K562 (cell line): ENCODE results near the gene OR4C6. TPM values are rescaled to one million over a fixed set of nuclear protein-coding genes. Genes with fewer than 3 reads are reported as not detected.

Experiments used
- ATAC-seq: fragments of 200-7000 bp; cut with Tn5 transposase; 3 replicates; pipeline ENCODE4 v1.9.1; 2020; ENCODE audit warnings: moderate library complexity
- BruUV-seq: library from RNA; stranded (reverse); fragments of 400-500 nt; replicated peaks from 2 replicates; lab custom pipeline; 2021; lab: Mats Ljungman, UMichigan
- CTCF ChIA-PET: fragments of 300-600 bp; formaldehyde crosslinking; extraction: SDS; loops from one replicate; lab custom pipeline; 2021; ENCODE audit warnings: low intra/inter-chr PET ratio; lab: Yijun Ruan, JAX
- POLR2A ChIA-PET: fragments of 300-600, 350-650 bp; sonication (Branson Sonifier 250); formaldehyde crosslinking; extraction: SDS; loops from one replicate; lab custom pipeline; 2021; ENCODE audit warnings: antibody characterized with exemption, inconsistent platforms; lab: Yijun Ruan, JAX
- DNase-seq, 4 experiments: peaks; one replicate each; pipeline versions ENCODE4 v3.0.0 to v3.0.0-alpha.2; 2011 to 2018; ENCODE audit warnings: low spot score in 3 of 4, mixed read lengths in 3 of 4; ENCODE audit errors: extremely low read depth in 1 of 4
- FAIRE-seq: peaks from 2 replicates; lab custom pipeline; 2011; peaks lifted over from hg19 to GRCh38; lab: Jason Lieb, UNC
- H2AFZ ChIP-seq: 2 replicates; pipeline ENCODE4 v1.6.0; 2011; ENCODE audit warnings: low read depth, low read length, control low read depth, inconsistent platforms
- H3K27ac ChIP-seq: fragments of 200-600 bp; 3 replicates; pipeline ENCODE4 v1.8.0; 2011; ENCODE audit warnings: low read depth, mild to moderate bottlenecking, control low read depth, inconsistent platforms, low read length, moderate library complexity, mixed read lengths; ENCODE audit errors: extremely low read depth
- H3K27me3 ChIP-seq, 2 experiments: fragments of 300-600 bp in 1 of 2; 2 replicates in 1 of 2; 3 replicates in 1 of 2; pipeline versions ENCODE4 v1.6.0 to v1.8.0; 2011; ENCODE audit warnings: inconsistent platforms in 2 of 2, low read length in 2 of 2, mild to moderate bottlenecking in 1 of 2, mixed read lengths in 1 of 2, moderate library complexity in 1 of 2; ENCODE audit not compliant: control insufficient read depth in 2 of 2, insufficient read depth in 2 of 2
- H3K36me3 ChIP-seq: fragments of 300-600 bp; 3 replicates; pipeline ENCODE4 v1.8.0; 2011; ENCODE audit warnings: mild to moderate bottlenecking, low read length, inconsistent platforms; ENCODE audit not compliant: control insufficient read depth, insufficient read depth
- H3K4me1 ChIP-seq, 2 experiments: fragments of 200-600 bp in 1 of 2; replicated peaks in 1 of 2; 2 replicates in 1 of 2; 3 replicates in 1 of 2; pipeline versions ENCODE4 v1.5.1 to v1.8.0; 2011; ENCODE audit warnings: inconsistent platforms in 2 of 2, low read length in 2 of 2, mild to moderate bottlenecking in 1 of 2, mixed read lengths in 1 of 2, moderate library complexity in 1 of 2; ENCODE audit not compliant: control insufficient read depth in 2 of 2, insufficient read depth in 2 of 2
- H3K4me2 ChIP-seq: 2 replicates; pipeline ENCODE4 v1.6.1; 2011; ENCODE audit warnings: low read length, control low read depth, inconsistent platforms, mixed read lengths; ENCODE audit not compliant: insufficient read depth
- H3K4me3 ChIP-seq: fragments of 200-600 bp; sonication (generic), shearing (Covaris generic); 2 replicates; pipeline ENCODE4 v1.5.1; 2016; ENCODE audit warnings: control low read depth, inconsistent platforms
- H3K79me2 ChIP-seq: fragments of 200-600 bp; 3 replicates; pipeline ENCODE4 v1.8.0; 2011; ENCODE audit warnings: low read length, inconsistent platforms; ENCODE audit not compliant: control insufficient read depth, insufficient read depth
- H3K9ac ChIP-seq, 2 experiments: 2 replicates each; pipeline versions ENCODE4 v1.6.0 to v1.6.1; 2011; ENCODE audit warnings: low read depth in 2 of 2, low read length in 2 of 2, control low read depth in 1 of 2, inconsistent platforms in 1 of 2, mild to moderate bottlenecking in 1 of 2, mixed read lengths in 1 of 2; ENCODE audit not compliant: insufficient read depth in 1 of 2
- H3K9me1 ChIP-seq: one replicate; pipeline ENCODE4 v1.6.0; 2011; ENCODE audit warnings: inconsistent platforms, mild to moderate bottlenecking, low read length, moderate library complexity; ENCODE audit not compliant: control insufficient read depth, insufficient read depth
- H3K9me3 ChIP-seq: replicated peaks from 2 replicates; pipeline ENCODE4 v1.5.1; 2011; ENCODE audit warnings: low read depth, low read length, inconsistent platforms; ENCODE audit not compliant: control insufficient read depth, insufficient read depth
- H4K20me1 ChIP-seq: replicated peaks from 2 replicates; pipeline ENCODE4 v1.6.1; 2011; ENCODE audit warnings: low read length, inconsistent platforms, mixed read lengths; ENCODE audit not compliant: control insufficient read depth, insufficient read depth
- DMBX1 ChIP-seq: fragments of 250-450 bp; sonication (Bioruptor Pico); IDR thresholded peaks from 2 replicates; pipeline ENCODE4 v1.8.0; 2022; ENCODE audit warnings: inconsistent platforms, mild to moderate bottlenecking, moderate library complexity, borderline replicate concordance
- E2F1 ChIP-seq: sonication (generic); formaldehyde crosslinking; IDR thresholded peaks from 2 replicates; pipeline ENCODE4 v1.8.1; 2023; ENCODE audit warnings: mild to moderate bottlenecking, missing genetic modification reagents, moderate library complexity
- HDAC3 ChIP-seq: fragments of 450-650 bp; IDR thresholded peaks from 2 replicates; pipeline ENCODE4 v1.6.1; 2018; ENCODE audit warnings: borderline replicate concordance, mild to moderate bottlenecking, moderate library complexity; ENCODE audit not compliant: partially characterized antibody
- HNRNPL ChIP-seq: fragments of 200-400 bp; formaldehyde crosslinking; IDR thresholded peaks from 2 replicates; pipeline ENCODE4 v1.6.1; 2017; ENCODE audit warnings: low read depth, mild to moderate bottlenecking, low read length
- MCM2 ChIP-seq: fragments of 450-650 bp; IDR thresholded peaks from 2 replicates; pipeline ENCODE4 v1.6.1; 2017; ENCODE audit warnings: low read depth, mild to moderate bottlenecking
- MTA3 ChIP-seq: fragments of 450-650 bp; formaldehyde crosslinking; IDR thresholded peaks from 2 replicates; pipeline ENCODE4 v1.6.1; 2017; ENCODE audit warnings: mild to moderate bottlenecking, borderline replicate concordance
- SUPT5H ChIP-seq: fragments of 450-650 bp; IDR thresholded peaks from 2 replicates; pipeline ENCODE4 v1.6.1; 2016
- U2AF2 ChIP-seq: fragments of 200-400 bp; formaldehyde crosslinking; optimal IDR thresholded peaks from 2 replicates; pipeline ENCODE3; 2017; ENCODE audit warnings: low read depth, mild to moderate bottlenecking, low read length
- ZNF384 ChIP-seq: IDR thresholded peaks from 2 replicates; pipeline ENCODE4 v1.6.1; 2012; ENCODE audit warnings: low read depth, low read length, improper control_type of control experiment
- ZNF764 ChIP-seq: fragments of 250-450 bp; sonication (Bioruptor Pico); IDR thresholded peaks from 2 replicates; pipeline ENCODE4 v1.4.0; 2020; ENCODE audit warnings: low read depth, mild to moderate bottlenecking, moderate library complexity
- ZNF778 ChIP-seq: fragments of 450-650 bp; formaldehyde crosslinking; IDR thresholded peaks from 2 replicates; pipeline ENCODE4 v1.4.0; 2020; ENCODE audit warnings: mild to moderate bottlenecking, moderate library complexity
- ZNF830 ChIP-seq: fragments of 250-450 bp; sonication (Bioruptor Pico); IDR thresholded peaks from 2 replicates; pipeline ENCODE4 v1.5.0; 2021; ENCODE audit warnings: mild to moderate bottlenecking
- in situ Hi-C: fragments of 300-500 bp; cut with MboI; formaldehyde crosslinking; loops from 4 replicates; pipeline ENCODE4 v1.15.0; 2018; ENCODE audit warnings: inconsistent platforms, mixed read lengths
- intact Hi-C: fragments of 100-400 bp; cut with micrococcal nuclease; formaldehyde crosslinking; loops from 2 replicates; pipeline ENCODE4 v1.14.2; 2022
- polyA plus RNA-seq, 8 experiments: library from polyadenylated mRNA; depleted of rRNA in 4 of 8; stranded (reverse) in 5 of 8; unstranded in 3 of 8; fragments of >200 nt; fragmentation: Nextera tagmentation in 2 of 8; fragmentation: Illumina TruSeq in 1 of 8; extraction: Ambion mirVana in 2 of 8; extraction: Trizol in 1 of 8; gene quantifications; 2 replicates each; pipeline versions ENCODE4 v1.2.1 to v1.2.3, GENCODE V29; 2011 to 2014; ENCODE audit warnings: inconsistent platforms in 1 of 8, missing spikeins in 1 of 8
- total RNA-seq, 7 experiments: library from RNA; depleted of rRNA in 6 of 7; stranded (reverse); fragments of >200 nt in 6 of 7; fragmentation: Illumina TruSeq in 2 of 7; extraction: Trizol in 2 of 7; gene quantifications; 2 replicates each; pipeline versions ENCODE4 v1.2.1 to v1.2.3, GENCODE V29; 2011 to 2021; ENCODE audit warnings: low replicate concordance in 1 of 7
- TF ChIP-seq, protein P1 (sequence below): fragments of 250-450 bp; sonication (Bioruptor Pico); IDR thresholded peaks from 2 replicates; pipeline ENCODE4 v1.9.0; 2021; ENCODE audit warnings: mild to moderate bottlenecking, inconsistent platforms

The OR4C6 gene
- total and polyA plus RNA-seq, 9 of the 15 experiments (the other 6 are each of a cell fraction or from before 2014, with no cell fraction given) = not detected

- TF ChIP-seq HDAC3 (no peak), SUPT5H (no peak), ZNF384 (no peak), ZNF764 (CRISPR knock-in tag) (no peak), U2AF2 (no peak), MTA3 (no peak)
- TF ChIP-seq, all 486 proteins: peak for 0
Observed at GRCh38 chr11:55652560-55652959, 9.4 kb upstream of the OR4C6 start (continued).

- no TSS peak for BruUV-seq
- POLR2A ChIA-PET = no interaction called here
- TF ChIP-seq DMBX1 (CRISPR knock-in tag) = no peak
- TF ChIP-seq HNRNPL = no peak
- TF ChIP-seq, protein P1, sequence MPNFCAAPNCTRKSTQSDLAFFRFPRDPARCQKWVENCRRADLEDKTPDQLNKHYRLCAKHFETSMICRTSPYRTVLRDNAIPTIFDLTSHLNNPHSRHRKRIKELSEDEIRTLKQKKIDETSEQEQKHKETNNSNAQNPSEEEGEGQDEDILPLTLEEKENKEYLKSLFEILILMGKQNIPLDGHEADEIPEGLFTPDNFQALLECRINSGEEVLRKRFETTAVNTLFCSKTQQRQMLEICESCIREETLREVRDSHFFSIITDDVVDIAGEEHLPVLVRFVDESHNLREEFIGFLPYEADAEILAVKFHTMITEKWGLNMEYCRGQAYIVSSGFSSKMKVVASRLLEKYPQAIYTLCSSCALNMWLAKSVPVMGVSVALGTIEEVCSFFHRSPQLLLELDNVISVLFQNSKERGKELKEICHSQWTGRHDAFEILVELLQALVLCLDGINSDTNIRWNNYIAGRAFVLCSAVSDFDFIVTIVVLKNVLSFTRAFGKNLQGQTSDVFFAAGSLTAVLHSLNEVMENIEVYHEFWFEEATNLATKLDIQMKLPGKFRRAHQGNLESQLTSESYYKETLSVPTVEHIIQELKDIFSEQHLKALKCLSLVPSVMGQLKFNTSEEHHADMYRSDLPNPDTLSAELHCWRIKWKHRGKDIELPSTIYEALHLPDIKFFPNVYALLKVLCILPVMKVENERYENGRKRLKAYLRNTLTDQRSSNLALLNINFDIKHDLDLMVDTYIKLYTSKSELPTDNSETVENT (CRISPR knock-in tag) = no peak
- TF ChIP-seq E2F1 = no peak
- TF ChIP-seq MCM2 = no peak
- TF ChIP-seq ZNF778 = no peak
- no peak for TF ChIP-seq ZNF830 (CRISPR knock-in tag)
Observed at GRCh38 chr11:55655096-55655495, 6.9 kb upstream of the OR4C6 start.

More at GRCh38 chr11:55655096-55655495, 6.9 kb upstream of the OR4C6 start:
- Histone ChIP-seq H3K4me3 (no peak overlapping the region), H3K4me1 (no peaks in the 10 kb centered on the region), H3K9me1 (no peaks in the 10 kb centered on the region), H3K36me3 (no peaks in the 10 kb centered on the region), H3K4me2 (no peak overlapping the region), H3K27ac (no peak overlapping the region), H2AFZ (no peak overlapping the region), H3K9ac (no peak overlapping the region), H3K79me2 (no peaks in the 10 kb centered on the region), H3K9me3 (no peaks in the 10 kb centered on the region), H4K20me1 (no peaks in the 10 kb centered on the region), H3K27me3 (no peaks in the 10 kb centered on the region)
- FAIRE-seq = no peak
- no peak for ATAC-seq
- intact Hi-C loops (no loop called here), in situ Hi-C loops (no loop called here)
- CTCF ChIA-PET = no interaction called here
- no peak for DNase-seq
